ENCODE measurements around the gene SMIM23.
A peak's percentile ranks its signal among the peaks of the same experiment; 100 is the strongest.

SMIM23 gene

DNA sequence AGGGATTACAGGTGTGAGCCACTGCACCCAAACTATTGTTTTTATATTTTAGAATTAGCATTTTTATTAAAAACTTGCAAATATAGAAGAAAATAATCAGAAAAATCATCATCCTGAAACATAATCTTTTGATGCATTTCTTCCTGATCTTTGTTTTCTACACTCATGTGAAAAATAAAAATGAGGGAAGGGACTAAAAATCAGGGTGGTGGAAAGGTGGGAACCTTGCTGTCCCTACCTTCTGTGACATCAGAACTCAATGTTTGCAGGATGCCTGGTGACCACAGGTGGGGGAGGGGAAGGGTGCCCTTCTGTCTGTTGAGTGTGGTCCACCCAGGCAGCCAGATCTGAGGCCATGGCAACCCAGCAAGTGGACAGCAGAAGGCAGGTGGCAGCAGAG is at the start of gene SMIM23:
TSS of gene SMIM23 (plus strand) at position 301 of the 400 bp plus-strand sequence. CDS start at position 356, 55 bp downstream.
- DNase-seq: peak in 2 of 3 experiments; percentile 10 to 44

DNA sequence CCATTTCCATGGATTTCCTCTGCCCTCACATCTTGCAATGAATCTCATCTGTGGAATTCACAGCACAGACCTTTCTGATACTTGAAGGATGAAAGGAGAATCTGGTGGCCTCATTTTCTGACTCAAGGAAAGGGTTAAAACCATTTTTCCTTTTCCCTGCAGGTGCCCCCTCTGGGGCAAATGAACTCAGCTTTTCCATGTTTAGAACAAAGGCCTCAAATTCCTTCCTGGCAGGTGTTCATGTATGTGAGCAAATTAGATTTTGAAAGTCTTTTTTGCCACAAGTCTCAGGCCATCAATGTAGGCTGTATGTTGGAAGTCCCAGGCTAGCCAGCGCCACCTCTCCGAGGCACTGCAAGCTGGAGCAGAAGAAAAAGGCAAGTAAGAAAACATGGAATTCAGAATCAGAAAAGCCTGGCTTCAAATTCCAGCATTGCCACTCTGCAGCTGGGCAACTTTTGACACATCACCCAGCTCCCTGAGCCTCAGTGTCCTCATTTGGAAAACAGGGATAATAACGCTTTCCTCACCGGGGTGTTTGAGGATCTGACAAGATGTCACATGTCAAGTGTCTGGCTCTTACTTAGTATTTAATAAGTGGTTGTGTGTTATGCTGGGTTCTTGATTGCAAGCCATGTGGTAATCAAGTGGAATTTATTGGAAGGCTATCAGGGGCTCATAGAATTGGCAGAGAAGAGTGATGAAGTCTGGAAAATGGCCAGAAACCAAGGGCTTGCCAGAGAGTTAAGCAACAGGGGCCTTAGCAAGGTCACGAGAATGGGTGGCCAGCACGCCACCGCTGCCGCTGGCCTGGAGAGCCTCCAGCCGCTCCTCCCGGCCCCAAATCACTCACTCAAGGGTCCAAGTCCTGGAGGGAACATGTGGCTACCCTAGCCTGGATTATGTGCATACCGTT is 48.4 kb upstream of the SMIM23 start:
- no peak for DNase-seq

DNA sequence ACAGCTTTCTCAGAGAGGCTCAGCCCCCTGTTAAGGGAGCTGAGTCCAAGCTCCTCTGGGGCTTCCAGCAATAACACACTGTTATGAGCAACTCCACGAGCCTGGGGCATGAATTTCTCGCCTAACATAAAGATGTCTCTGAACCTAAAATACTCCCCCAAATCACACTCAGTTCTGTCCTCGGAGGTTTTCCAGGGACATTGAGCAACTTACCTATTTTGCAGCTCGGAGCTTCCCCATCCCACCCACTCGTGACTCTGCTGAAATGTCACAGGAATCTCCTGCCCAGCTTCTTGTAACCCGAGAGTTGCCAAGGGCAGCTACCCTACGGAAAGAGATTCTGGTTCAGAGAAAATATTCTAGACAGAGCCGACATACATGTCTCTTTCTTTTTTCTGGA is 47.1 kb upstream of the SMIM23 start:
- DNase-seq: no peak

- DNase-seq: no peak
Observed at GRCh38 chr5:171739271-171739670, 46.3 kb upstream of the SMIM23 start.

DNA sequence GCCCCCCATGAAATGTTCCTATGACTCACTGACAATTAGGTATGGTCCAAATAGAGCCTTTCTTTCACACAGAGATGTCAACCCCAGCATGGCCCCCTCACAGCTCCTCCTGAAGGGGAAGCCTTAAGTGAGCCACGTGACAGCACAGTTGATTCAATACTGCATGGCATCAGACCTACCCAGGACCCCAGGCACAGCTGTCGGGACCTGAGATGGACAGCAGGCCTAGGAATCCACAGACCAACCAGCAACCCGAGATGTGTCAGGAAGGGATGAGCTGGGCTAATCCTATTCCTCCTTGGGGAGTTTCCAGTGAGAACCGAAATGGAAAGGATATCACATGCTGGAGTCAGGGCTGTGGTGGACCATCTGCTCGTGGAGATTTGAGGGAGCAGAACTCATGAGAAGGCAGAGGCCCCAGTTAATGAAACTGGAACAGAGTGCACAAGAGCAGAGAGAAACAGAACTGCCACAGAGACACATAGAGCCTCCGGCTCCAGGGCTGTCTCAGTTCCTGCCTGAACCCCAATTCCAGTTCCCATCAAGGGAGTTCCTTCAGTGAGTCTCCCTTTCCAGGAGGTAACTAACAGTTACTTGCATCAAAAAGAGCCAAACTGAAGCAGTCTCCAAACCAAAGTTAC is 42.1 kb upstream of the SMIM23 start:
- DNase-seq: no peak

DNA sequence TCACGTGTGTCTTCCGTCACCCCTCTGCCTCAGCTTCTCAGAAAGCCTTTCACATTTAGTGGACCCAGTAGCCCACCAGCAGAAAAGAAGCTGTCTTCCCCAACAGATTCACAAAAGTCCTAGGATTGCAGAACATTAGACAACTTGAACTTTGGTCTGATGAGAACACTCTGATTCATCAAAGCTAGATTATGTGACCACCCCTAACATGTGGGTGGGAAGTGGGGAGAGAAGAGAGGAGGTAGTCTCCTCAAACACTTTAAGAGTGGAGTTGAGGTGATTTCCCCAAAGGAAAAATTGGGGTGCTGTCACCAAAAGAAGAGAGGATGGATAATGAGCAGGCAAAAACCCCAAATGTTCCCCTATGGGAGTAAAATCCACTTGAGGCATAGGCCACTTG is 41.4 kb upstream of the SMIM23 start:
- DNase-seq: no peak

- no peak for DNase-seq
Observed at GRCh38 chr5:171744882-171745281, 40.7 kb upstream of the SMIM23 start.

- DNase-seq: no peak
Observed at GRCh38 chr5:171745602-171746001, 40.0 kb upstream of the SMIM23 start.

DNA sequence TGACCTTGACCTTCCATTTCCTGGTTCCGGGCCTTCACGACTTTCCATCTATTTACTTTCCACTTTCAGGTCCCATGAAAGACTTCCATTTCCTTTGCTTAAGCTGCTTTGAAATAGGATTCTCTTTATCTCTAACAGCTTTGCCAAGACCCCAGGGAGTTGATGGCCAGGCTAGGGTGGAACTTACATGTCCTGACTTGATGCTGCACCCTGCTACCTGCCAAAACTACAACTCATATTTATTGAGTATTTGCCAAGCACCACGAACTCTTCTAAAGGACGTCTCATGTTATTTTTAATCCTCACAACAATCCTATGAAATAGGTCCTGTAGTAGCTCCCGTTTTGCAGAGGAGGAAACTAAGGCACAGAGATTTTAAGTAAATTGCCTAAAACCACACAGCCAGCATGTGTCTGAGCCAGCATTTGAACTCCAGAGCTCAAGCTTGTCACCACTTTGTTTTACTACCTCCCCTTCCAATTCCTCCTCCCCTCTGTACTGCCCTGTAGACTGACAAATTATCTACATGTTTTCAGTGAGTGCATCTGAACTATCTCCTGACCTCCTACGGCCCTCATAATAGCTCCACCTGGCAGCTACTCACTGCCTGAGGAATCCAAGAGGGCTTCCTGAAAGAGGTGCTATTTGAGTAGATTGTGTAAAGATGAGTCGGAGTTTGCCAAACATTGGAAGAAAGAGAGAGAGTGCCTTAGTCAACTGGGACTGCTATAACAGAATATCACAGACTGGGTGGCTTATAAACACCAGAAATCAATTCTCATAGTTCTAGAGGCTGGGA is 38.4 kb upstream of the SMIM23 start:
- no peak for DNase-seq

DNA sequence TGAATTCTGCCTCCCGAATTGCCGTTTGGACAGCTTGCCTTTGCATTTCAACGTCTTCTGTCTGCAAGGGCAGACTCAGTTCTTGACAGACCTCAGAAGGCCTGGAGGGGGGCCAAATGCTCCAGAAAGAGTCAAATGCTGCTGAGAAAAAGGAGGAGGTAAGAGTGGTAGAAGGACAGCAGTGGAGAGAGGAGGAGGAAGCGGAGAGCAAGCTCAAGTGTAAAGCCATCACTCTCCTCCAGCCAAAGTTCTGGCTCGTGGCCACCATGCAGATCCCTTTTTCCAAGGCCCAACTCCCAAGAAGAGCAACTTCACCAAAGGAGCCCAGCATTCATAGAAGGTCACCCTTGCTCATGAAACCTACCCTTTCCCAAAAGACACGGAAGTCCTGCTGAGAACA is 36.9 kb upstream of the SMIM23 start:
- no peak for DNase-seq

DNA sequence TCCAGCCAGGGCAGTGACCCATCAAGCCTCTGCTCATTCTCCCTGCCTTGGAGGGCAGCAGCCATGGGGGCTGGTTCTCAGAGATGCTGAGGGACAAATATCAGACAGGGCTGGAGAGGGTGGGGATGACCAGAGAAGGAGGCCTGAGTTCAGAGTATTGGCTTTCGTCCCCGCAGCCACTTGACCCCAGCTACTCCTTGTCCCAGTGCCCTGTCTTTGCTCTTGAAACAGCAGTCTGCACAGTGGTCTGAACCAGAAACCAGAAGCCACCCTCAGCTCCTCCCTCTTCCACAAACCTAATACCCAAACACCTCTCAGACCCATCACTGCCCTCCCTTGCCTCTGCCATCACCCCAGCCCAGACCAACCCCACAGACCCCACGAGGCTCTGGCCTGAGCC is 36.3 kb upstream of the SMIM23 start:
- DNase-seq: no peak

- DNase-seq: no peak
Observed at GRCh38 chr5:171750311-171750788, 35.3 kb upstream of the SMIM23 start.

- DNase-seq: no peak
Observed at GRCh38 chr5:171755354-171755821, 30.2 kb upstream of the SMIM23 start.

- no peak for DNase-seq
Observed at GRCh38 chr5:171757853-171758535, 27.6 kb upstream of the SMIM23 start.

GRCh38 chr5:171759777-171760176 is 25.8 kb upstream of the SMIM23 start:
- no peak for DNase-seq

DNA sequence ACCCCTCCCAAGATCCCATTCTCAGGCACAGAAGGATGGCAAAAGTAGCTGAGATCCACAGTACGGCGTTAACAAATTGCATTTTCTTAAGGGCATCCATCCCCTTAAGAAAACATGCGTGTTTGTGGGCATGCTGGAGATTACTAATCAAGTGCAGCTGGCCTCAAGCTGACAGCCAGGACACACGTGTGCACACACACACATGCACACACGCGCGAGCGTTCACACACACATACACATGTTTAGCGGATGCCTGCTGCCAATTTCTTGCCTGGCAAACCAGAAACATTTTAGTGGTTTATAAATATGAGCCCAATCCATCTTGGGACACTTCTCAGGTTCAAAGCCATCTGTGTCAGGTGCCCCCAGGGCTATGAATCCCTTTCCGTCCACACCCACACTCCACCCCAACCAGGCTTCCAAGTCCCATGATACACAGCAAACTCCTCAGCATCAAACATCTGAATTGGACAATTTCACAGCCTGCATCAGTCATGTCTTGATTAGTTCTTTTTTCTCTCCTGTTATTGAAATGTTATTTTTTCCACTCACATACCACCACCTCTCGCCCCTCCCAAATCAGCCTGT is 23.5 kb upstream of the SMIM23 start:
- no peak for DNase-seq

DNA sequence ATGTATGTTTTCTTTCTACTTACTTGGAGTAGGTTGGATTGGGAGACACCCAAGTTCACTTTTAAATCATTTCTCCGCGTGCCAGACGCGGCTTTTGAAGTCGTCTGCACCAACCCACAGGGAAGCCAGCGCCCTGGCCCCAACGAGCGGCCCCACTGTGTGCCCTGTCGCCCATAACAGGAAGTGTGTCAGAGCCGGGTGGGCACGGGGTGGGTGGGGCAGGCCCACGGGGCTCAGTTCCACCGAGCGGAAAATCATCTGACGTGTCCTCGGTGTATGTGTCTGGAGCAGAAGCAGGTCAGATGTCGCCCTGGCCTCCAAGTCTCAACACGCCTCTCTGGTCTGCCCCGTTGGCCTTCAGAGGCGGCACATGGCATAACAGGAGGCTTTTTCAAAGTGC is 22.7 kb upstream of the SMIM23 start:
- no peak for DNase-seq

DNA sequence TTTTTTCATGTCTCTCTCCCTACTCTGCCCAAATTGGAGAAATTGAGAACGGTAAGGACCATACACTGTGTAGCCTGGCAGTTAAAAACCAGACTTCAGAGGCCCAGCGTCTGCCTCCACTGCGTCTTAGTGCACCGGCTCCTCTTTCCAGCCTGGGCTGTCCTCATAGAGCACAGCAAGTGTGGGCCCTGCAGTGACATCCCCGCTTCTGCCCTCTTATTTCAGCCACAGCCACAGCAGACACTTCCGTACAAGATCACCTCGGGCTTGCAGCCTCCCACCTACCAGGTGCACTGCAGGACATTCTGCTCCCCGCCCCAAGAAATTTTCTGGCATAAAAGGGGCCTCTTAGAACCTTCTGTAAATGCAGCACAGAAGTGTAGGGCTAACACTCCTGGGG is 21.4 kb upstream of the SMIM23 start:
- no peak for DNase-seq

DNA sequence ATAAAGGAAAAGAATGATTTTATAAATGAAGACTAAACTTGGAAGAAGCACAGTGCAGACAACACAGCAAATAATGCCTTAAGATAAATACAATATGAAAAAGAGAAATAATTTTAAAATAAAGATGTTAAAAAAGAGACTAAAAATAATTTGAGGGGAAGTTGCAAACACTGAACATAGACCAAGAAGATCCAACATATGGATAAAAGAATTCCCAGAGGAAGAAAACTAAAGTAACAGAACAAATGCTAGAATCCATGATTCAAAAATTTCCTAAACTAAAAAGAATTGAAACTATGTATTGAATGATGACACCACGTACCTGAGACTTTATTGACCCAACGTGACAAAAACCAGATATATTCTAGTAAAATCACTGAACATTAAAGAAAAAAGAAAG is 18.7 kb upstream of the SMIM23 start:
- no peak for DNase-seq

- no peak for DNase-seq
Observed at GRCh38 chr5:171770153-171770552, 15.5 kb upstream of the SMIM23 start.

DNA sequence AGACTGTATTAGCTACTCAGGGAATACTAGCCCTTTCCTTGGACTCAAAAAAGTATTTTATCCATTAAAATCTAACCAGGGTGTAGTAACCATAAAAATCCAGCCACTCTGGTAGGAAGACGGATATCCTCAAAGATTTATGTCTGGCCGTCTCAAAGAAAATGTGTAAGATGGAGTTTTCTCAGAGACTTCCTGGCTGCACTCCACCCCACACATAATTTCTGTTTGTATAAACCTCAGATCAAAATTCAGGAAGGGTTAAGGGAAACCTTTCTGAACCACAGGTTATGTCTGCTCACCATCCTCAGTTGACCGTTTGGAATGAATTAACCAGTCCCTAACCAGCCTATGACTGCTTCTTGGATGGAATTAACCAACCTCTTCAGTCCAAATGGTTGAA is 13.8 kb upstream of the SMIM23 start:
- no peak for DNase-seq

- DNase-seq: no peak
Observed at GRCh38 chr5:171773106-171773505, 12.5 kb upstream of the SMIM23 start.

Measured in NCI-H1417 (cell line).